Endodermal cell (in vitro differentiated cells): Measurements from ENCODE around the gene FARP1. TPM values are rescaled to one million over a fixed set of nuclear protein-coding genes. Genes with fewer than 3 reads are reported as not detected.
"Not testable (repeated sequence)": the region's sequence is repeated elsewhere in the genome, so short reads cannot be mapped to it uniquely, and the experiment has no call there.

Experiments used
- DNase-seq: peaks from one replicate; pipeline ENCODE4 v3.0.0-alpha.2; 2017
- H3K27ac ChIP-seq: 2 replicates; pipeline ENCODE4 v1.5.1; 2013; ENCODE audit warnings: mild to moderate bottlenecking, low read depth, low read length, moderate library complexity
- H3K27me3 ChIP-seq: 2 replicates; pipeline ENCODE4 v1.6.1; 2013; ENCODE audit warnings: mild to moderate bottlenecking, low read length, moderate library complexity; ENCODE audit not compliant: insufficient read depth, control insufficient read depth, poor library complexity, severe bottlenecking
- H3K36me3 ChIP-seq: 2 replicates; pipeline ENCODE4 v1.7.0; 2013; ENCODE audit warnings: mild to moderate bottlenecking, low read length, moderate library complexity; ENCODE audit not compliant: control insufficient read depth, insufficient read depth
- H3K4me1 ChIP-seq: one replicate; pipeline ENCODE4 v1.7.0; 2013; ENCODE audit warnings: low read length; ENCODE audit not compliant: control insufficient read depth, insufficient read depth
- H3K4me3 ChIP-seq: 2 replicates; pipeline ENCODE4 v1.5.1; 2013; ENCODE audit warnings: mild to moderate bottlenecking, low read length, moderate library complexity
- H3K9ac ChIP-seq: 2 replicates; pipeline ENCODE4 v1.6.1; 2013; ENCODE audit warnings: mild to moderate bottlenecking, low read length, moderate library complexity; ENCODE audit not compliant: poor library complexity, severe bottlenecking; ENCODE audit errors: extremely low read depth
- H3K9me3 ChIP-seq: 2 replicates; pipeline ENCODE4 v1.6.1; 2013; ENCODE audit warnings: mild to moderate bottlenecking, low read length, moderate library complexity; ENCODE audit not compliant: control insufficient read depth
- H3K27ac Mint-ChIP-seq: 2 replicates; pipeline ENCODE4 v1.8.0; 2020; ENCODE audit warnings: mixed read lengths
- H3K27me3 Mint-ChIP-seq: 2 replicates; pipeline ENCODE4 v1.8.0; 2021; ENCODE audit warnings: mild to moderate bottlenecking, mixed read lengths; ENCODE audit not compliant: insufficient read depth
- H3K36me3 Mint-ChIP-seq: 2 replicates; pipeline ENCODE4 v1.8.0; 2020; ENCODE audit warnings: low read depth, mixed read lengths
- H3K4me1 Mint-ChIP-seq: 2 replicates; pipeline ENCODE4 v1.8.0; 2020; ENCODE audit warnings: mixed read lengths
- H3K4me3 Mint-ChIP-seq: 2 replicates; pipeline ENCODE4 v1.8.0; 2020; ENCODE audit warnings: mild to moderate bottlenecking, moderate library complexity, mixed read lengths
- H3K9me3 Mint-ChIP-seq: 2 replicates; pipeline ENCODE4 v1.8.0; 2020; ENCODE audit warnings: mild to moderate bottlenecking, mixed read lengths
- CTCF ChIP-seq: fragments of 200-600 bp; sonication (generic); conservative IDR thresholded peaks from 2 replicates; pipeline ENCODE4 v1.5.0; 2021; ENCODE audit warnings: antibody characterized with exemption, mild to moderate bottlenecking
- WGBS, 2 experiments: methylation state at CpG; one replicate each; pipeline versions ENCODE4 v1.1.5 to v1.1.7; 2013; ENCODE audit warnings: missing lambda C conversion rate in 2 of 2, mixed read lengths in 1 of 2; ENCODE audit not compliant: insufficient coverage in 1 of 2, insufficient read length in 1 of 2; 5-methylcytosine and 5-hydroxymethylcytosine counted together
- total RNA-seq, 2 donors: library from RNA; stranded (reverse); fragmentation: NEBNext Ultra II Directional in 1 of 2; extraction: Animal tissue kit (Norgen Biotek cat#: 25700) in 1 of 2; gene quantifications; 2 replicates in 1 of 2; 3 replicates in 1 of 2; pipeline ENCODE4 v1.2.1, GENCODE V29; 2021

The FARP1 gene
- total RNA-seq, 2 donors from 2014 or later = 237 to 319 TPM

- no peak for TF ChIP-seq CTCF
- no peak for DNase-seq
- Histone ChIP-seq H3K9ac (no peak overlapping the region), H3K27me3 (no peaks in the 10 kb centered on the region), H3K27ac (no peak overlapping the region), H3K4me1 (no peaks in the 10 kb centered on the region), H3K4me3 (no peak overlapping the region), H3K9me3 (no peaks in the 10 kb centered on the region), H3K36me3 (peaks cover 96% of the 10 kb centered on the region)
- Mint-ChIP-seq H3K4me1 (peaks cover 8% of the 10 kb centered on the region), H3K27ac (no peak overlapping the region), H3K27me3 (no peaks in the 10 kb centered on the region), H3K9me3 (no peaks in the 10 kb centered on the region), H3K4me3 (no peak overlapping the region), H3K36me3 (peaks cover 87% of the 10 kb centered on the region)
- WGBS, 2 experiments = 94 to 95% methylated on average over 14 to 16 of the region's 16 CpGs
Observed at GRCh38 chr13:98411617-98412265, 268.8 kb downstream of the FARP1 start.

GRCh38 chr13:98413278-98413677 lies 270.4 kb downstream of the FARP1 start:
- peaks cover 92% of the 10 kb centered on the region for H3K36me3 Mint-ChIP-seq
- H3K9ac ChIP-seq, DNase-seq, H3K27ac Mint-ChIP-seq, H3K27me3 ChIP-seq, H3K4me3 ChIP-seq, H3K4me1 ChIP-seq, H3K9me3 ChIP-seq, H3K4me1 Mint-ChIP-seq, H3K4me3 Mint-ChIP-seq, H3K9me3 Mint-ChIP-seq, H3K27ac ChIP-seq, H3K27me3 Mint-ChIP-seq: not testable (repeated sequence)
- WGBS, 2 experiments = 93 to 100% methylated on average over 3 of the region's 3 CpGs
- H3K36me3 ChIP-seq = peaks cover 98% of the 10 kb centered on the region

GRCh38 chr13:98413796-98414195 lies 270.9 kb downstream of the FARP1 start:
- Mint-ChIP-seq H3K9me3 (peaks cover 4% of the 10 kb centered on the region), H3K4me1 (peaks cover 8% of the 10 kb centered on the region), H3K36me3 (peaks cover 93% of the 10 kb centered on the region), H3K27ac (no peak overlapping the region), H3K27me3 (no peaks in the 10 kb centered on the region), H3K4me3 (no peak overlapping the region)
- H3K4me1 ChIP-seq = no peaks in the 10 kb centered on the region
- no peak overlapping the region for H3K9ac ChIP-seq
- TF ChIP-seq CTCF = peak; percentile 52
- no peak for DNase-seq
- H3K4me3 ChIP-seq = no peak overlapping the region
- H3K36me3 ChIP-seq = peaks cover 98% of the 10 kb centered on the region
- no peaks in the 10 kb centered on the region for H3K9me3 ChIP-seq
- no peaks in the 10 kb centered on the region for H3K27me3 ChIP-seq
- WGBS, 2 experiments = 95 to 99% methylated on average over 3 to 7 of the region's 7 CpGs
- no peak overlapping the region for H3K27ac ChIP-seq
